Fibroblast of villous mesenchyme (primary cell): Measurements from ENCODE around the gene SPEN. TPM values are rescaled to one million over a fixed set of nuclear protein-coding genes. Genes with fewer than 3 reads are reported as not detected.

Experiments used
- DNase-seq: peaks from one replicate; pipeline ENCODE4 v3.0.0-alpha.2; 2010; ENCODE audit warnings: low read depth
- H3K4me3 ChIP-seq: 2 replicates; pipeline ENCODE4 v1.5.1; 2011; ENCODE audit warnings: low read depth, mild to moderate bottlenecking, low read length
- CTCF ChIP-seq: IDR thresholded peaks from 2 replicates; pipeline ENCODE4 v1.5.1; 2012; ENCODE audit warnings: low read depth, mild to moderate bottlenecking, low read length; ENCODE audit not compliant: insufficient read depth
- total RNA-seq: library from RNA; depleted of rRNA; stranded (reverse); fragments of >200 nt; gene quantifications from 2 replicates; pipeline ENCODE4 v1.2.3, GENCODE V29; 2012

SPEN gene
- total RNA-seq, 1 donor, result 30.2 TPM

DNA sequence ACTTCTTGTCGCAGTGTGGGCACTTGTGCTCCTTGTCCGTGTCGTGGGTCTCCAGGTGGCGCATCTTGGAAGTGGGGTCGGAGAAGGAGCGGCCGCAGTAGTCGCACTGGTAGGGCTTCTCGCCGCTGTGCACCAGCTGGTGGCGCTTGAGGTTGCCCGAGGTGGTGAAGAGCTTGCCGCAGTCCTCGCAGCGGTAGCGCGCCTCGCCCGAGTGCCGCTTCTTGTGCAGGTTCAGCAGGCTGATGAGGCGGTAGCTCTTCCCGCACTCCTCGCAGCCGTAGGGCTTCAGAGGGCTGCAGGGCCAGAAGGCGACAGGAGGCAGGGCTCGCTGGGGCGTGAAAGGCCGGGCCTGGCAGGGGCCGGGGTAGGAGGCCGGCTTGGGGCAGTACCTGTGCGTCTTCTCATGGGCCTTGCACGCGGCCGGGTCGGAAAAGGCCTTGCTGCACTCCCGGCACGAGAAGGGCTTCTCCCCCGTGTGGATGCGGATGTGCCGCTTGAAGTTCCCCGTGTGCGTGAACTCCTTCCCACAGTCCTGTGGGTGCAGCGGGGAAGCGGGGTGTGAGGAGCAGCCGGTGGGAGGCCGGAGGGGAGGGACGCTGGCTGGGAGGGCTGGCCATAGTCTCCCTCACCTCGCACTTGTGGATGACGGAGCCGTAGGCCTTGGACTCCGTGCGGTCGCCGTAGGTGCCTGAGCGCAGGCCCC is 97.0 kb downstream of the SPEN start:
- DNase-seq, result no peak
- TF ChIP-seq CTCF, result no peak
- no peak overlapping the region for H3K4me3 ChIP-seq

DNA sequence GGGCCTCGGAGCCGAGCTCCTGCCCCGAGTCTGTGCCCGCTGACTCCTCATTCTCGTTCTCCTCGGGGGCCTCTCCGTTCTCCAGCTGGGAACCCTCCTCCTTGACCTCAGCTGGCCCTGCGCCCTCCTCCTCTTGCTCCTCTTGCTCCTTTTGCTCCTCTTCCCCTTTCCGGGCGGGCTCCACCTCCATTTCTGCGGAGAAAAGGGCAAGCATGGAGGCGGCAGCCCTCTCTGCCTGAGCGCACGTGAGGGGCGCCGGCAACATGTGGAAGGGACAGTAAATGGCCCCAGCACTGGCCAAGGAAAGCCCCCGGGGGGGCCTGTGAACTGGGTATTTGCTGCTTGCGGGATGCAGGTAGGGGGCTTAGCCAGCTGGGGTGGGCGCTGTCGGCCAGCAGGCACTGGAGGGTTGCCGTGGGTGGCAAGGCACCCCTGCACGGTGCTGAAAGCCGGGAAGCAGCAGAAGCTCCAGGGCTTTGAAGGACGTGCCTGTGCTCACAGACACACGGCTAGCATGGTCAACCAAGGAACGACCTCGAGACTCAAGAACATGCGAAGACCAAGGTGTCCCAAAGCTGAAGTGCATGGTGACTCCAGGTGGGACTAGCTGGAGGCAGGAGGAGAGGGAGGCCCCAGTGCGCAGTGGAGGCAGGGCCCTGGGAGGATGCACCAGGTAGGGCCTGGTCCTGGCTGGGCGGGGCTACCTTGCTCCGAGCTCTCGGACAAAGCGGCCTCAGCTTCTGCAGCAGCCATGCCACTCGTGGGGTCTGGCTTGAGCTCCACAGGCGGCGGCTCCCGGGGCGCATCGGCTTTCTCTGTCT is 97.7 kb downstream of the SPEN start:
- H3K4me3 ChIP-seq, result no peak overlapping the region
- TF ChIP-seq CTCF, result no peak
- no peak for DNase-seq

DNA sequence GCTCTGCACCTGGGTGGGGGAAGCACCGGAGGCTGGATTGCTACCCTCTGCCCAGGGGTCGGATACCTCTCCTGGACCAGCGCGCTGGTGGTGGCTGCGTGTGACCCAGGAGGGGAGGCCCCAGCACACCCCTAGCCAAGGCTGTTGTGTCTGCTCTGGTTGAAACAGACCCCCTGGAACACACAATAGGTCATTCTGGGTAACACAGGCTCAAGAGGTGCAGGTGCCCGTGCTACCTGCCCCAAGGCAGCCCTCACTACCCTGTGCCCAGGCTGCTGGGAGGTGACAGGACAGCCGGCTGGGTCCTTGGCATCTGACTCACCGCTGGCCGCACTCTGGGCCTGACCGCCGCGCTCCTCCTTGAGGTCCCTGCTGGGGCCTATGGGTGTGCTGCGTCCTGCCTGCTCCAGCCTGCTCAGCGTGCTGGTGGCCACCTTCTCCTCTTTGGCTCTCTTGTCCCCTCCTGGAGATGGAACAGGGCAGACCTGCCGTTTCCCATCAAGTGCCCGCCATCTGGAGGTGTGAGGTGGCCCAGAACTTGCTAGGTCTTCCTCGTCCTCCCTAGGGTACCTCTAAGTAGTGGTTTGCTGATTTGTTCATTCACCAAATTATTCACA is 98.4 kb downstream of the SPEN start:
- DNase-seq, result no peak
- no peak overlapping the region for H3K4me3 ChIP-seq
- TF ChIP-seq CTCF, result no peak

GRCh38 chr1:15946571-15947381 is 99.3 kb downstream of the SPEN start:
- no peak for DNase-seq
- no peak for TF ChIP-seq CTCF

GRCh38 chr1:15947382-15948090 is 100.0 kb downstream of the SPEN start:
- no peak for TF ChIP-seq CTCF
- H3K4me3 ChIP-seq, result no peak overlapping the region
- no peak for DNase-seq

More at GRCh38 chr1:15946571-15947381, 99.3 kb downstream of the SPEN start:
- no peak overlapping the region for H3K4me3 ChIP-seq
